Omental fat pad (tissue), 4 donors: Measurements from ENCODE around the gene GET4. TPM values are rescaled to one million over a fixed set of nuclear protein-coding genes. Genes with fewer than 3 reads are reported as not detected.

Source experiments
- ATAC-seq: fragments of 150-250 bp; one replicate; pipeline ENCODE4 v1.9.1; 2016; ENCODE audit warnings: mild to moderate bottlenecking, moderate library complexity; ENCODE audit not compliant: low FRiP score
- DNase-seq: peaks from one replicate; pipeline ENCODE4 v3.0.0-alpha.2; 2019; ENCODE audit warnings: low spot score
- CTCF ChIP-seq, 3 donors: fragments of 450-650 bp; IDR thresholded peaks; one replicate each; pipeline ENCODE4 v1.5.1; 2016 to 2017; ENCODE audit warnings: antibody characterized with exemption in 3 of 3, mild to moderate bottlenecking in 3 of 3, moderate library complexity in 2 of 3
- total RNA-seq, 4 donors: library from RNA; depleted of rRNA; stranded (reverse); fragments of >200 nt; gene quantifications; one replicate each; pipeline ENCODE4 v1.1.0, GENCODE V29; 2016

Gene GET4
- total RNA-seq, 4 donors from 2014 or later: 18.7 to 28.5 (median 23.5) TPM

- no peak for TF ChIP-seq CTCF (IDR thresholded peaks at IDR 0.05)
- ATAC-seq (no peak), DNase-seq (no peak)
Measured at GRCh38 chr7:895451-896052, 19.2 kb downstream of the GET4 start.

- no peak for ATAC-seq
- no peak for DNase-seq
- no peak for TF ChIP-seq CTCF (IDR thresholded peaks at IDR 0.05)
Measured at GRCh38 chr7:896346-897075, 20.2 kb downstream of the GET4 start.

- DNase-seq: no peak
- TF ChIP-seq CTCF (IDR thresholded peaks at IDR 0.05): no peak
- peak; percentile 7 for ATAC-seq
Measured at GRCh38 chr7:897086-897485, 20.7 kb downstream of the GET4 start.

- ATAC-seq (no peak), DNase-seq (no peak)
- TF ChIP-seq CTCF (IDR thresholded peaks at IDR 0.05): no peak
Measured at GRCh38 chr7:897771-898376, 21.5 kb downstream of the GET4 start.

GRCh38 chr7:898460-898854 lies 22.1 kb downstream of the GET4 start:
- no peak for ATAC-seq
- TF ChIP-seq CTCF (IDR thresholded peaks at IDR 0.05): no peak

GRCh38 chr7:898855-899681 lies 22.7 kb downstream of the GET4 start:
- DNase-seq (no peak), ATAC-seq (no peak)
- no peak for TF ChIP-seq CTCF (IDR thresholded peaks at IDR 0.05)

More at GRCh38 chr7:898460-898854, 22.1 kb downstream of the GET4 start:
- DNase-seq: no peak
